NCI-H82 treated with DMSO at 0.1 percent for 48 hours (cell line): Measurements from ENCODE around the gene LRRN2.
"Not testable (repeated sequence)": the region's sequence is repeated elsewhere in the genome, so short reads cannot be mapped to it uniquely, and the experiment has no call there.

Experiments used
- DNase-seq: peaks from one replicate; lab custom pipeline; 2025; ENCODE audit not compliant: unreplicated experiment; lab: John Stamatoyannopoulos, UW

The LRRN2 gene

DNA sequence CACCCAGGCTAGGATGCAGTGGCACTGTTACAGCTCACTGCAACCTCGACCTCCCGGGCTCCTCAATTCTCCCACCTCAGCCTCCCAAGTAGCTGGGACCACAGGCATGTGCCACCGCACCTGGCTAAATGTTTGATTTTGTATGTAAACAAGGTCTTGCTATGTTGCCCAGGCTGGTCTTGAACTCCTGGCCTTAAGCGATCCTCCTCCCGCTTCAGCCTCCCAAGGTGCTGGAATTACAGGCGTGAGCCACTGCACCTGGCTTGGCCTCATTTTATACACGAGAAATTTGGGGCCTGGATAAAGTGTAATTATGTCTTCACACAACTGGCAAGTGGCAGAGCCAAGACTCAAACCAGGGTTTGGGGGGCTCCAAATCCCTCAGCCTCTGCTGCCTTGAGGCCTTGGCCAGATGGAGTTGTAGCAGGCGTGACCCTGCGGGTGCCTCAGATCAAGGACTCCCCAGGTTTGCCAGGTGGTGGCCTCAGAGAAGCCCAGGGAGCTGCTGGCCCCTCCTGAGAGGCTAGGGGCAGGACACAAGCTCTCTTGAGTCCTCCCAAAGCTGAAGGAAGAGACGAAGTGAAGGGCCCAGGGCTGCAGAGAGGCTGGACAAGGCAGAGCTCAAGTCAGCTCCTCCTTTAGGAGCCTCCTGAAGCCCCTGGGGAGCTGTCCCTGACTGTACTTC lies 107.6 kb downstream of the LRRN2 start:
- DNase-seq = no peak

DNA sequence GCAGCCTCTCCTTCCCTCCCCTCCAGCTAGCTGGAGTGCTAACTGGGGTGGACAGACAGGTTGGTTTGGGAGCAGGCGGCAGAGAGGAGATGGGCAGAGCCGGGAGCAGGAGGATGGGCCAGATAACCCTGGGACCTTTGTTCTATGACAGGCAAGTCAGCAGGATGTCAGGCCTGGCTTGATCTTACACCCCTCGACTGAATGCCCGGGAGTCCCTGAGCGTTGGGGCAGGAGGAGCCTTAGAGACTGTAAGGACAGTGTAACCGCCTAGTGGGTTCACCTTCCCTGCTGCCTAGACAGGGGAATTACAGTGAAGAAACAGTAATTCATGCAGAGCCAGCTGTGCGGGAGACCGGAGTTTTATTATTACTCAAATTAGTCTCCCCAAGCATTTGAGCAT lies 109.1 kb downstream of the LRRN2 start:
- DNase-seq = no peak

DNA sequence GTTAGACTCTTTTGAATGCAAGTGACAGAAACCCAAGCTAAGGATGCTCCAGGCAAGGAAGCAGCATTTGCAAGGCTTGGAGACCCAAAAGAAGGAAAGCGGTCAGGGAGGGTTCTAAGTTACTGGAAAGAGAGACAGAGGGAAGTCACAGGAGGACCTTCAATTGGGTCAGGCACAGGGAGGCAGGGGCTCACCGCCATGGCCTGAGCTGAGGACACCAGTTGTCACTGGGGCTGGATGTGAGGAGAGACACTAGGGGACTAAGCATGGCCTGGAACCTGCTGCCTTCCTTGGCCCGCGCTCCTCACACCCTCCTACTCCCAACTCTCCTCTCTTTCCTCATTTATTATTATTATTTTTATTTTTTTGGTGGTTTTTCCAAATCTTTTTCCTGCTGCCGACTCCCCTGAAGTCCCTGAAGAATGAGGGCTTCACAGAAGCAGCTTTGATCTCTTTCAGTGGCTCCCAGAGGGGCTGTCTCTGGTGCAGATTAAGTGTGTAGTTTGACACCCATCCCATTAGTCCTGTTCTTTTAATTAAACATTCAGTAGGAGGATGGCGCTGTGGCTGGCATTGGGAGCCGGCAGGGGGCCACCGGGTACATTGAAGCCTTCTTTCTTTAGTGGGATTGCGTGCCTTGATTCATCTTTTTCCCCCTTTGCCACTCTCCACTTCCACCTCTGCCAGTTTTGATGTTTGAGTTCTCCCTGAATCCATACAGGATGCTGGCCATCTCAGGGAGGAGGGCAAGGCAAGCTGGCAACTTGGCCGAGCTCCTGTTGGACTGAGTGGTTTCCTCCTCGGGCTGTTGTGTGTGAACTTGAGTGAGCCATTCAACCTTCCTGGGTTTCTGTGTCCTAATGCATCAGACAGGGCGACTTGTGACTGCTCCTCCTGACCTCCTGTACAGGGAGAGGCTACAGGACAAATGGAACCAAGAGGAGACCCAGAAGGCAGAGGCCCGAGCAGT lies 110.0 kb downstream of the LRRN2 start:
- DNase-seq = peak; percentile 89

DNA sequence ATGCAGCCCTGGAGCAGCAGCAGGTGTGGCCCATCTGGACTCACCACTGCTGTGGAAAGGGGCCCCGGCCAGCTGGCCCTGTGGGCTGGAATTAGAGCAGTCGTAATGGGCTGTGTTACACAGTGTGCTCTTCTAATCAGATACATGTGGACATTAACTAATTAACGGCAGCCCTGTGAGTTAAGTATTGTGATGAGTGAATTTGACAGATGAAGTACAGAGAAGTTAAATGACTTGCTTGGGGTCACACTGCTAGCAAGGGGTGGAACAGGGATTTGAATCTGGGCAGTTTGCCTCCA lies 110.7 kb downstream of the LRRN2 start:
- DNase-seq = peak; percentile 100

DNA sequence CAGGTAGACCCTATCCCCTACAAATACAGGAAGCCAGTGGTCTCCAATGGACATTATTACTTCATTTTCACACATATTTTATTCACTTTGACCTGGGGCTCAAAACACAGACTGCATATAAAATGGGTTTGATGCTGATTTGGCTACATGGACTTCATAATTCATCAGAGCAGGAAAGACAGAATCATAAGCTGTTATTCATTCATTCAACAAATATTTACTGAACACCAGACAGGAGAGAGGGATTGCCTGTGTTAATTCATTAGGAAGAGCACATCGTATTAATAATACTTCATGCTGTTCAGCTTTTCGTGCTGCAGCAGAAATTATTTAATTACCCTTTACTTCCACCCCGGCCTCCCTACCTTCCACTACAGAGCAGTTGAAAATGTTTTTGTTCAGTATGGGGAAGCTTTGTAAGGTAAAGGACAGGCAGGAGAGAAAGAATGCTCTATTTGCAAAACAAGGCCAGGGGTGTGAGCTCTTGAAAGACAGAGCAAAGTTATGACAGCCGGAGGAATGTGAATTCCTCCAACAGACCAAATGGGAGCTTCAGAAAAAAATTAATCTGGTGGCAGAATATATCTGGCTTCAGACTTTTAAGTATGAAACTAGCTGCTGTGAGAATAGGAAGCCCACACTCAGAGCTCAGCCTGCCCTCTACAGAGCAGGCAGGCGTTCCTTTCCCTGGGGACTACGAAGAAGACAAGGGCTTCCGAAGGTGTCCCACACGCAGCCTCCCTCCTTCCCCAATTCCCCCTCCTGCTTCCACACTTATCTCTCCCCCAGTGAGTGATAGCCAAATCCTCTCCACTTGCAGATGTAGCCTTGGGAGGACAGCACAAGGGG lies 111.3 kb downstream of the LRRN2 start:
- no peak for DNase-seq

DNA sequence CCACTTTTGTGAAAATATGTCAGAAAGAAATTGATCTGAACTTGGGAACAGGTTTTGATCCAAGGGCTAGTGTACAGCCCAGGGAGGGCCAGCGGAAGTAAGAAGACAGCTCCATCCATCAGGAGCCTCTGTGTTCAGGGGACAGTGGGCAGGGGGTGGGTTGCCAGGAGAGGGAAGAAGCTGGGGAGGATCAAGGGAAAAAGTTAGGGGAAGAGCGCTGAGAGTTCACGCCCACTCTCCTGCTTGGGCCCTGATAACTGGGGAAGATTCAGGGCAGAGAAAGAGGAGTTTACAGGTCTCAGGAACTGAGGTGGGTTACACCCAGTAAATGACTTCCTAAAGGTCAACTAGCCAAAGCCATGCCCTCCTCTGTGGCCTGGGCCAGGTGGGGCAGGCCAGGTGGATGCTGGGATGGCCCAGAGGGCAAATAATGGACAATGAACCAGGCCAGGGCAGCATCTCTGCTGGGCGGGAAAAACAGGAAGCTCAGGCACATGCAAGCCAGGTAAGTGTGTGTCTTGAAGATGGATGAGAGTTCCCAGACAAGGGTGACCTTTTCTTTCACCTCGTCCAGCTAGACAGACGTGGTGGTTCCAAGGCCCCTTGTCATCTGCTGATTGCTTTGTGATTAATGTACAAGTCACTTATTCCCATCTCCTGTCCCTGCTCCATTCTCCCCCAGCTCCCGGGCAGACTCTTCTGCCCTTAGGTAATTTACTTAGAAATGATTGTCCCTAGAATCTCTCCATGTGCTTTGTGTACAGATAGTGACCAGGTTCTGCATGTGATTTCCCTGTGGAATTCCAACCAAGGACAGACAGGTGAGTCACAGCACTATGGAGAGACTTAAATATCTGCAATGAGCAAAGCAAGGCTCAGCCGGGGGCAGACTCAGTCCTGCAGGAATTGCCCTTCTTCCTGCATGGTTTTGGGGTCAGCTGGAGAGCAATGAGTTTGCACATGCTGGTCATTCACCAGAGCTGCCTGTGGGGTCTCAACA lies 112.3 kb downstream of the LRRN2 start:
- DNase-seq = no peak

DNA sequence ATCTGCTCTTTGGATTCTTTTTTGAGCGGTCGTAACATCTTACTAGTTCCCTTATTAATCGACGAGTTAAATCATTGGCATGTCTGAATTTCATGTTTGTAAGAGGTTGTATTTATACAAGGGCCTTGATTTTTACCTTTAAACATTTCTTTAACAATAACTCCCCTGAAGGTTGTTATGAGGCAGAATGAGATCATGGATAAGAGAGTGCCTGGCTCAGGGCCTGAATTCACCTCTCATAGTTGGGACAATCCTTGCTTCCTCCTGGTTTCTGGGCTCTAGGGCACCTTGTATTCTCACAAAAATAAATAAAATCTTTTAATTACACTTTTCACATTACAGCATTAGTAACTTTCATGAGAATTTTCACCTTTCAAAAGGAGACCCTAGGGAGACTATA lies 113.9 kb downstream of the LRRN2 start:
- no peak for DNase-seq

DNA sequence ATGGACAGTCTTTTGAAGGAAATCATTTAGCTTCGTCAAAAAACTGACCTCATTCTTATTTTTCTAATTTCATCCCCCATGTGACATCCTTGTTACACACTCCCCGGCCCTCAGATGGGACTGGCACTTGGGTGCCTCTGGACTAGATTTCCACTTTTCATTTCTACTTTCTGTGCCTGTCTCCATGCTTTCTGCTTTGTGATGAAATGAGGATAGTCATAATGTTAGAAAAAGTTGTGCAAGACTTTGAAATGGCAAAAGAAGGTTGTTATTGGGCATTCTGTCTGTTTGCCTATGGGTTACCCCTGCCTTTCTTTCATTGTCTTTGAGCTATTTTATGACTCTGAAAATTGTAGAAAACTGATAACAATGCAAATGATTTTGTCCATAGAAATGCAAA lies 114.4 kb downstream of the LRRN2 start:
- DNase-seq = no peak

DNA sequence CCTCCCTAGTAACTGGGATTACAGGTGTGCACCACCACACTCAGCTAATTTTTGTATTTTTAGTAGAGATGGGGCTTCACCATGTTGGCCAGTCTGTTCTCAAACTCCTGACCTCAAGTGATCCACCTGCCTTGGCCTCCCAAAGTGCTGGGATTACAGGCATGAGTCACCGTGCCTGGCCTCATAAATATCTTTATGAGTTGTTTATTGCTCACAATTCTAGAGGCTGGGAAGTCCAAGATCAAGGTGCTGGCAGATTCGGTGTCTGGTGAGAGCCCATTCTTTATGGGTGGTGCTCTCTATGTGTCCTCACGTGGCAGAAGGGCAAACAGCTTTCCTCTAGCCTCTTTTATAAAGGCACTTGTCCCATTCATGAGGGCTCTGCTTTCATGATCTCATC lies 115.5 kb downstream of the LRRN2 start:
- not testable (repeated sequence) for DNase-seq

DNA sequence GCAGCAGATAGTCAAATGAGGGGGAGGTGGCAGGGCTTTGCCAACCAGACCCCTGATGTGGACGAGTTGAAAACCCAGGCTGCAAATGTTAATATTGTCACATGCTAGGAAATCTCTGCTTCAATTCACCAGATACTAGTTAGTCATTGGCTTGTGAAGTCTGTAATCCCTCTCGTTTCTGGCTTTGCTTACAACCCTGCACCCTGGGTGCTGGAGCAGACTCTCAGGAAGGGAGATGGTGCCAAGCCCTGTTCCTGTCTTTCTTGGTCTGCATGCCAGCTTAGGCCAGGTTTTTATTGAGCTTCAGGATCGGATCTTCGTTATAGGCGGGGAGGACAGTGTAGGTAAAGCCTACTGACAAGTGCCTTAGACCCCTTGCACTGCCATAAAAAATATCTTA lies 116.1 kb downstream of the LRRN2 start:
- DNase-seq = no peak

DNA sequence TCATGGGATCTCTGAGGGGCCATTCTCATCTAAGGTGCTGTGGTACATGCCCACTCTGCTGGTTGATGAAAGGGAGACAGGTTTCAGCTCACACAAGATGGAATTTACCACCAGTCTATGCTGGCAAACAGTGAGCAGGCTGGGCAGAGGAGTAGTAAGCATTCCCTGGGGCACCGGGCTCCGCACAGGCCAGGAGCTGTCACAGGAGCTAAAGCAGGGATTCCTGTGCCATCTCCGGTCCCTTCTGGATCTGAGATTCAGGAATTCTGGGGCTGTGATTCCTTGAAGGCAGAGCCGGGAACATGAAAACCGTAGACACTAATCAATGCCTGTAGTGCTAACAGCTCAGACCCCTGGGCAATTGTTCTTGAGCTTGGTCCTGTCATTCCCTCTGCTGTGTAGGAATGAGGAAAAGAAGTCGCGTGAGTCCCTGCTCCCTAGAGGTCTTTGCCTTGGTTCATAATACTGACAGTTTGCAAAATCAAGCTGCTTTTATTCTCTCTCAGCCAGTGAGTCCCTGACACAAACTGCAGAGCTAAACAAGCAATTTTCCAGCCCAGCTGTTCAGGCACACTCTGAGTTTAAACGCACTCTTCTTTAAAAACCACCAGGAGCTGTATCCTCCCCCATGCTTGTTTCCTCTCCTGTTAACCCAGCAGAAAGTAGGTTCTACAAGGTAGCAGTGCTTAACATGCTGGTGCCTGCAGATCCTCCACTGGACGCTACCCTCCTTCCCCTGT lies 116.8 kb downstream of the LRRN2 start:
- no peak for DNase-seq
